ENCODE measurements around the gene PSAP.

- TF ChIP-seq CTCF (IDR thresholded peaks at IDR 0.05) = no peak
- TF ChIP-seq POLR2AphosphoS5 (IDR thresholded peaks at IDR 0.05) = no peak
- TF ChIP-seq POLR2A (IDR thresholded peaks at IDR 0.05) = no peak
Observed at GRCh38 chr10:71816421-71816851, 34.6 kb downstream of the PSAP start.

All from prostate gland (tissue), 2 donors.